ENCODE measurements around the gene TOR1AIP2.

GRCh38 chr1:179798864-179799516 lies 78.6 kb downstream of the TOR1AIP2 start:
- TF ChIP-seq RXRA (IDR thresholded peaks at IDR 0.05; ENCODE audit: borderline replicate concordance, low read depth) = no peak
- no peak for TF ChIP-seq EZH2phosphoT487 (IDR thresholded peaks at IDR 0.05; ENCODE audit: borderline replicate concordance, low read depth)

Measured in SK-N-SH (cell line).